EL (cell line): ENCODE measurements around the gene INAVA.

Experiments
- DNase-seq: peaks from one replicate; pipeline ENCODE4 v3.0.0-alpha.2; 2016

INAVA gene, protein sequence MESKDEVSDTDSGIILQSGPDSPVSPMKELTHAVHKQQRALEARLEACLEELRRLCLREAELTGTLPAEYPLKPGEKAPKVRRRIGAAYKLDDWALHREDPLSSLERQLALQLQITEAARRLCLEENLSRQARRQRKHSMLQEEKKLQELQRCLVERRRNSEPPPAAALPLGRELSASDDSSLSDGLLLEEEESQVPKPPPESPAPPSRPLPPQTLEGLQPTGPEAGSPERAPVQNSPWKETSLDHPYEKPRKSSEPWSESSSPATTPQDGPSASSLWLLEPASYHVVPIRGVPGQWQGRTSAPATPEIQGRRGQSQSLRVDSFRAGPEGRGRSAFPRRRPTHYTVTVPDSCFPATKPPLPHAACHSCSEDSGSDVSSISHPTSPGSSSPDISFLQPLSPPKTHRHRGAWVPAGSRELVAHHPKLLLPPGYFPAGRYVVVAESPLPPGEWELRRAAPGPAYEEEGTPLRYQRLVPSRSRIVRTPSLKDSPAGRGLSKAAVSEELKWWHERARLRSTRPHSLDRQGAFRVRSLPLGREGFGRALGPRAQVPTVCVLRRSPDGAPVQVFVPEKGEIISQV

GRCh38 chr1:200894712-200895442, at the start of gene INAVA:
INAVA (plus strand) TSS chr1:200894900; CDS start chr1:200898401, 3,501 bp downstream.
- no peak for DNase-seq

DNA sequence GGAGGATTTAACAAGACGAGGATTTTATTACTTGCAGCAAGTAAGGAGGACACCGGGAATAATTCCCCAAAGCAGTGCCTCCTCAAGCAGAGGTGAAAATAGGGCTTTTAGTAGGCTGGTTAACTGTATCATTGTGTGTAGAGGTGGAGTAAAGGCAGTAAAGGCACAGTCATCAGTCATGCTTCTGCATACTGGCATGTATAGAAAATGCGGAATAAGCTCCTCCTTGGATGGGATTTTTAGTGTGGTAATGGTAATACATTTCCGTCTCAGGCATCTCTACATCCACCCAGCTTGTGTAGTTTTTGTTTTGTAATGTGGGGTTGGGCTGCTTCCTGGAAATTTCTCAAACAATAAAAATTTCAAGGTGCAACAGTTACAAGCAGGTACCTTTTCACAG, 49.3 kb upstream of the INAVA start:
- no peak for DNase-seq

DNA sequence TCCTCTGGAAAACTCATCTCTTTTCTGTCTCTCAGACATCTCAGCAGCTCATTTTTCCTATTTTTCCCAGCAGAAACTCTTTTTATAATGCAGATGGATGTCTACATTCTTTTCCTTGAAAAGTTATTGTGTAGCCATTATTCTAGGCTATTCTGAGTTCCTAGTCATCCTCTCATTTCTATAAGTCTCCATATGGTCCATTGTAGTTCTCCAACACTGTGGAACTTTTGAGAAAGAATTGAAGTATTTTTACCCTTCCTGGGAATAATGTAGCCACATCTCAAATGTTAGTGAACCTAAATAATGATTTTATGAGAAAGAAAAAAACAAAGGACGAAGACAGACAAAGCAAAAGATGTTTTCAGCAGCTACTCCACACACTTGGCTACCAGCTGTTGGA, 48.3 kb upstream of the INAVA start:
- no peak for DNase-seq

GRCh38 chr1:200849430-200849829, 45.3 kb upstream of the INAVA start:
- DNase-seq, result no peak

DNA sequence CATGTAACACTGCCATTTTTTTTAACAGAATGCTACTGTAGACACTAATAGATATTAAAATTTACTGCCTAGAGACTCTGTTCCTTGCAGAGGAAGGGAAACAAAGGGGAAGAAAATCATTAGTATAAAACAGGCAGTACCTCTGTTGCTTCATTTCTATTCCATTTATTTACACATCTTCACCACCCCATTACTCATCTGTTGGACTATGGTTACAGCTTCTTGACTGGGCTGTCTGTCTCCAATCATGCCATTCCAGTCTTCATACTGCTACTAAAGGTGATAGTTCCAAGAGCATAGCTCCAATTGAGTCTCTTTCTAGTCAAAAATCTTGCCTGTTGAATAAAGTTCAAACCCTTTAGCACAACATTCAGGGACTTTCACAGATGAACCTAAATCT, 44.1 kb upstream of the INAVA start:
- no peak for DNase-seq

- peak; percentile 50 for DNase-seq
Observed at GRCh38 chr1:200856716-200857357, 37.9 kb upstream of the INAVA start.

DNA sequence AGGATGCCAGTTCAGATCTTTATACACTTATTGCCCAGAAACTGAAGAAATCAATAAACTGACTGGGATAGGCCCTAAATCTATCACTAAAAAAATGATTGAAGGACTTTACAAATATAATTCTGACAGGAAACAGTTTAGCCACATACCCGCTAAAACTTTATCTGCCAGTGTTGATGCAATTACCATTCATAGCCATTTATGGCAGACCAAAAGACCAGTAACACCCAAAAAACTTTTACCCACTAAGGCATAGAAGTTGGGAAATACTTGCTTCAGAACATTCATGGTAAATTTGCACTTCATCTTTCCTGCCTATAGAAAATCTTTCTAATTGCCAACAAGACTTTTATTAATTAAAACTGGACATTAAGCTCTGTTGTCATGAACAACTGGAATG, 36.9 kb upstream of the INAVA start:
- no peak for DNase-seq

- DNase-seq, result no peak
Observed at GRCh38 chr1:200861937-200862647, 32.6 kb upstream of the INAVA start.

DNA sequence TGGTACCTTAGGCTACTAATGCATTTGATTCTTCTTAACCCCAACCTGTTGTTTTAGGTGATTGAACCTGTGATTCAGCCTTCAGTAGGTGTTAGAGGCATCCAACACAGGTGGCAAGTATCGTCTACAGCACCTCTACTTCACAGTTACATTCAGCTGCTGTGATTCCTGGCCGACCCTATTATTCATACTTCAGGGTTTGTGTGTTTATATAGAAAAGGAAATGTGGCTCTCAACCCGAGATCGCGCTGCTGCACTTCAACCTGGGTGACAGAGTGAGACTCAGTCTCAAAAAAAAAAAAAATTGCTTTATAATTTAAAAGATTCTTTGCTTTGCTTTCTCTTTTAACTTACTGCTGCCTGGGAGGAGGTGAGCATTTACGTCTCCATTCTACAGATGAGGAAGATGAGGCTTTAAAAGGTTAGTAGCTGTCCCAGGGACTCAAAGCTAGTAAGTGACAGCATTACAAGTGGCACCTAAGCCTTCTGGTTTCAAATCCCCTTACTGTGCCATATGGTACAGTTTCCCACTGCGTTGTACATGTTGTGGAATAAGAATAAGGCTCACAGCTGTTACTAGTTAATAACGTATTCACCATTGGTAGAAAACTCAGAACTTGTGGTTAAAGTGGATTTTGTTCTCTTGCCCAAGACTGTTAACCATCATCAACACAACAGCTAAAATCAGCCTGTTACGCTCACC, 31.8 kb upstream of the INAVA start:
- DNase-seq, result no peak

- DNase-seq, result no peak
Observed at GRCh38 chr1:200866116-200866515, 28.6 kb upstream of the INAVA start.

DNA sequence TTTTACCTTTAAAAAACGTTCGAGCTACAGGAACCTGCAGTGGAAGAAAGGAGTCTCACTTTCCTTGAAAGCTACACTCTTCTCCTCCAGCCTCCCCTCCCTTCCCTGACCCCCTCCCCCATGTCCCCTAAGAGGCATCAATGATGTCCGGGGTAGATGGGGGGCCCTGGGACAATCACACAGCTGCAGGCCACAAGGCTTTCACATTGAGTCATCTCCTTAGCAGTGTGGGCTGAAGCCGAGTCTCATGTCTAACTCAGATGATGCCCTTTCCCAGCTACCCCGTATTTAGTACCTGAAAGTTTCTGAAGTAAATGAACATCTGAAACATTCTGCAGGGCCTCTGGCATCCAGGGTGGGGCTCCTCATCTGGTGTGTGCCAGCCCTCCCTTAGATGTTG, 28.2 kb upstream of the INAVA start:
- DNase-seq, result peak; percentile 19

- no peak for DNase-seq
Observed at GRCh38 chr1:200867018-200867811, 27.5 kb upstream of the INAVA start.

DNA sequence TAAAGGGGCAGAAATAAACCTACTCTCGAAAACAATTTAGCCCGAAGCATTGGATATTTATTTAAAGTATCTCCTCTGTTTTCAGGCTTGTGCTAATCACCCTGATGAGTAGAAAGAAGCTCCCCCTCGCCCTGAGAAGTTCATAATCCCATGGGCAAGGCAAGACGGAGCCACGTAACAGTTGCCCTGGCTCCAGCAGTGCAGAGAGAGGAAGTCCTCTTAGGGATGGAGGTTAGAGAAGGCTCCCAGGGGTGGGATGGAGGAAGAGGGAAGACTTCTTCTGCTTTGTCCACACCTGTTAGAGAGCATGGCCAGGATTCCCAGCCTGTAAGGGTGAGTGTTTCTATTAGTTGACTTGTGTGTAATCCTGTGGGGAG, 25.3 kb upstream of the INAVA start:
- no peak for DNase-seq

DNA sequence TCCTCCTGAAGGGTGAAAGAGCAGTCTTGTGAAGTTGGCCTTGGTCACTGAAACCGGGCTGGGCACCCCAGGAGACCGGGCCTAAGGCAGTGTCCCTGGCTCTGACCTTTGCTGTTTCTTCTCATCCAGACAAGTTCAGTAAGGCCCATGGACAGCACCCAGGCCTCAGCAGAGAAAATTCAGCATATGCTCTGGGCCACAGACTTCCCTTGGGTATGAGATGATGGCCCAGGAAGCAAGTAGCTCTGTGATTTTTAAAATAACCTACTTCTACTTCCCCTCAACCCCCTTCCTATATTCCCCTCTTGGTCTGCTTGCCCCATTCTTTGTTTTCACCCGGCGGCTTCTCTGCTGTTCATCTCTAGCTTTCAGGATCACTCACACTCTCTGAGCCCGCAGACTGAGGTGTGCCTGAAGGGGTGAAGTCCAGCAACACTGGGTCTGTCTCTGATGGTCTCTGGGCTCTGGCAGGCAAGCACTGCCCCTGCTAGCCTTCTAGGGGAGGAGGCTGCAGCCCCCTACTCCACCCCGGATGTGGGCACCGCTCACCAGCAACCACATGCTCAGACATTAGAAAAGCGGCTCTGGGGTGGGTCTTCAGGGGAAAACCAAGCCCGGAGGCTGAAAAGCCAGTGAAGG, 24.8 kb upstream of the INAVA start:
- DNase-seq, result no peak

- DNase-seq, result no peak
Observed at GRCh38 chr1:200872446-200873115, 22.1 kb upstream of the INAVA start, which contains the start of gene GPR25. GPR25 (plus strand) TSS chr1:200872981; CDS start chr1:200873038, 57 bp downstream.

DNA sequence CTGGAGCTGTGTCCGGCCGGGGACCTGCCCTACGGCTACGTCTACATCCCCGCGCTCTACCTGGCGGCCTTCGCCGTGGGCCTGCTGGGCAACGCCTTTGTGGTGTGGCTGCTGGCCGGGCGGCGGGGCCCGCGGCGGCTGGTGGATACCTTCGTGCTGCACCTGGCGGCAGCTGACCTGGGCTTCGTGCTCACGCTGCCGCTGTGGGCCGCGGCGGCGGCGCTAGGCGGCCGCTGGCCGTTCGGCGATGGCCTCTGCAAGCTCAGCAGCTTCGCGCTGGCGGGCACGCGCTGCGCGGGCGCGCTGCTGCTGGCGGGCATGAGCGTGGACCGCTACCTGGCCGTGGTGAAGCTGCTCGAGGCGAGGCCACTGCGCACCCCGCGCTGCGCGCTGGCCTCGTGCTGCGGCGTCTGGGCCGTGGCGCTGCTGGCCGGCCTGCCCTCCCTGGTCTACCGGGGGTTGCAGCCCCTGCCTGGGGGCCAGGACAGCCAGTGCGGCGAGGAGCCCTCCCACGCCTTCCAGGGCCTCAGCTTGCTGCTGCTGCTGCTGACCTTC, 21.5 kb upstream of the INAVA start:
- no peak for DNase-seq

GRCh38 chr1:200873671-200874397, 20.9 kb upstream of the INAVA start:
- DNase-seq, result no peak

DNA sequence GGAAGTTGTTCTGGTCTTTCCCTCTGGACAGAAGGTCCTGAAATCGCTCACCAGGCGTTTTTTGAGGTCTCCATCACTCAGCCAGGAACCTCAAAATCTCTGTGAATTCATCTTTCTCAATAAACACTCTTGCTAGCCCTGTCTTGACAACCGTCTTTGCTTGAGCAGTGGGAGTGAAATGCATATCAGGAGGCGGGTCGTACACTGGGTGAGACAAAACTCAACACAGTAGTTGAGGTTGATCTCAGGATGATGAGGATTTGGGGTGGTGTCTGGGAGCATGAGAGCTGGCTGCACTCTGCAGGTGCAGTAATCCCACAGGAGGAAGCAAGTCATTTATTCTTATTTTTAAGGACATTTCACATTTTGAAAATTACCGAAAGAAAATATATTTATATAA, 20.0 kb upstream of the INAVA start:
- DNase-seq, result no peak

- DNase-seq, result no peak
Observed at GRCh38 chr1:200875416-200875815, 19.3 kb upstream of the INAVA start.
